Endothelial cell of umbilical vein (primary cell): Measurements from ENCODE around the gene ACTR2. TPM values are rescaled to one million over a fixed set of nuclear protein-coding genes. Genes with fewer than 3 reads are reported as not detected.

Experiments
- BruUV-seq: library from RNA; stranded (reverse); fragments of 400-500 nt; replicated peaks from 2 replicates; lab custom pipeline; 2021; lab: Mats Ljungman, UMichigan
- CTCF ChIA-PET: fragments of 300-600, 350-600 bp; sonication (Branson Sonifier 250); formaldehyde crosslinking; loops from one replicate; lab custom pipeline; 2021; ENCODE audit warnings: antibody characterized with exemption, inconsistent platforms; lab: Charles Lee
- POLR2A ChIA-PET: fragments of 300-600, 350-600 bp; sonication (Branson Sonifier 250); formaldehyde crosslinking; loops from one replicate; lab custom pipeline; 2021; ENCODE audit warnings: antibody characterized with exemption, inconsistent platforms; lab: Charles Lee
- DNase-seq: peaks from one replicate; pipeline ENCODE4 v3.0.0-alpha.2; 2011; ENCODE audit warnings: low read depth, low spot score
- FAIRE-seq: peaks from 2 replicates; lab custom pipeline; 2011; peaks lifted over from hg19 to GRCh38; lab: Jason Lieb, UNC
- H2AFZ ChIP-seq: 2 replicates; pipeline ENCODE4 v1.6.0; 2012; ENCODE audit warnings: low read depth, low read length, control low read depth, inconsistent platforms
- H3K27ac ChIP-seq: 2 replicates; pipeline ENCODE4 v1.5.1; 2011; ENCODE audit warnings: low read depth, mild to moderate bottlenecking, control low read depth, low read length, moderate library complexity; ENCODE audit not compliant: insufficient read depth
- H3K27me3 ChIP-seq, 2 experiments: 2 replicates each; pipeline versions ENCODE4 v1.6.0 to v1.6.1; 2011; ENCODE audit warnings: low read length in 2 of 2, mixed read lengths in 1 of 2; ENCODE audit not compliant: control insufficient read depth in 2 of 2, insufficient read depth in 2 of 2
- H3K36me3 ChIP-seq, 2 experiments: 2 replicates in 1 of 2; 3 replicates in 1 of 2; pipeline ENCODE4 v1.5.1; 2011; ENCODE audit warnings: low read length in 2 of 2, mild to moderate bottlenecking in 1 of 2, moderate library complexity in 1 of 2; ENCODE audit not compliant: control insufficient read depth in 2 of 2, insufficient read depth in 2 of 2; ENCODE audit errors: extremely low read depth in 1 of 2
- H3K4me1 ChIP-seq: 3 replicates; pipeline ENCODE4 v1.5.1; 2011; ENCODE audit warnings: mild to moderate bottlenecking, low read length; ENCODE audit not compliant: control insufficient read depth, insufficient read depth; ENCODE audit errors: extremely low read depth
- H3K4me2 ChIP-seq: 2 replicates; pipeline ENCODE4 v1.6.1; 2011; ENCODE audit warnings: low read length, control low read depth, mixed read lengths; ENCODE audit not compliant: insufficient read depth
- H3K4me3 ChIP-seq, 3 experiments: fragments of 200-600 bp in 1 of 3; sonication (generic), shearing (Covaris generic) in 1 of 3; replicated peaks in 1 of 3; 2 replicates each; pipeline ENCODE4 v1.5.1; 2011 to 2016; ENCODE audit warnings: control low read depth in 3 of 3, low read length in 3 of 3, mild to moderate bottlenecking in 2 of 3, inconsistent platforms in 1 of 3, low read depth in 1 of 3, moderate library complexity in 1 of 3; ENCODE audit not compliant: insufficient read depth in 1 of 3
- H3K79me2 ChIP-seq: 2 replicates; pipeline ENCODE4 v1.6.0; 2012; ENCODE audit warnings: low read length, inconsistent platforms; ENCODE audit not compliant: control insufficient read depth, insufficient read depth
- H3K9ac ChIP-seq: replicated peaks from 2 replicates; pipeline ENCODE3; 2011; ENCODE audit warnings: low read length, control low read depth; ENCODE audit not compliant: insufficient read depth; ENCODE audit errors: extremely low read depth
- H3K9me1 ChIP-seq: replicated peaks from 3 replicates; pipeline ENCODE4 v1.6.0; 2011; ENCODE audit warnings: mild to moderate bottlenecking, low read length; ENCODE audit not compliant: control insufficient read depth, insufficient read depth; ENCODE audit errors: extremely low read depth
- H3K9me3 ChIP-seq: replicated peaks from 2 replicates; pipeline ENCODE4 v1.5.1; 2012; ENCODE audit warnings: low read length, inconsistent platforms; ENCODE audit not compliant: control insufficient read depth, insufficient read depth
- H4K20me1 ChIP-seq: replicated peaks from 2 replicates; pipeline ENCODE3; 2011; ENCODE audit warnings: mild to moderate bottlenecking, low read length; ENCODE audit not compliant: control insufficient read depth, insufficient read depth; ENCODE audit errors: extremely low read depth
- EZH2 ChIP-seq: IDR thresholded peaks from 2 replicates; pipeline ENCODE4 v1.6.1; 2012; ENCODE audit warnings: borderline replicate concordance, low read depth, mild to moderate bottlenecking, moderate library complexity, low read length, inconsistent platforms; ENCODE audit not compliant: severe bottlenecking
- FOS ChIP-seq: IDR thresholded peaks from 2 replicates; pipeline ENCODE4 v1.6.1; 2011; ENCODE audit warnings: mild to moderate bottlenecking, low read length, moderate library complexity, borderline replicate concordance; ENCODE audit not compliant: insufficient read depth
- GATA2 ChIP-seq: IDR thresholded peaks from 2 replicates; pipeline ENCODE4 v1.7.0; 2011; ENCODE audit warnings: low read depth, mild to moderate bottlenecking, moderate library complexity, mixed read lengths, low read length; ENCODE audit not compliant: insufficient read length, insufficient read depth
- JUN ChIP-seq: IDR thresholded peaks from 2 replicates; pipeline ENCODE4 v1.6.1; 2011; ENCODE audit warnings: borderline replicate concordance, low read depth; ENCODE audit not compliant: insufficient read length, insufficient read depth
- MYC ChIP-seq: IDR thresholded peaks from one replicate; pipeline ENCODE4 v1.6.1; 2011; ENCODE audit warnings: mild to moderate bottlenecking, low read depth, low read length
- POLR2A ChIP-seq: IDR thresholded peaks from 2 replicates; pipeline ENCODE4 v1.6.1; 2012; ENCODE audit warnings: low read depth, mild to moderate bottlenecking, control low read depth, low read length
- POLR2AphosphoS5 ChIP-seq: IDR thresholded peaks from 2 replicates; pipeline ENCODE4 v1.6.1; 2012; ENCODE audit warnings: low read depth, mild to moderate bottlenecking, control low read depth, low read length, moderate library complexity; ENCODE audit not compliant: insufficient read depth
- dilution Hi-C: fragments of 300-500 bp; cut with MboI; formaldehyde crosslinking; loops from one replicate; pipeline ENCODE4 v1.15.0; 2019; ENCODE audit warnings: low sequenced_read_pairs; ENCODE audit not compliant: extremely low pct_ligation_motif_present
- intact Hi-C: fragments of 100-400 bp; cut with micrococcal nuclease; formaldehyde crosslinking; loops from one replicate; pipeline ENCODE4 v1.10.0; 2022
- polyA plus RNA-seq, 4 experiments: library from polyadenylated mRNA; depleted of rRNA in 3 of 4; stranded (reverse) in 3 of 4; unstranded in 1 of 4; fragments of >200 nt; gene quantifications; 2 replicates each; pipeline versions ENCODE4 v1.2.1 to v1.2.3, GENCODE V29; 2011 to 2012; ENCODE audit warnings: missing spikeins in 1 of 4
- total RNA-seq: library from RNA; stranded (reverse); gene quantifications from 2 replicates; pipeline ENCODE4 v1.2.3, GENCODE V29; 2021
- TF ChIP-seq, protein P1 (sequence below): IDR thresholded peaks from 2 replicates; pipeline ENCODE4 v1.6.1; 2011; ENCODE audit not compliant: insufficient read depth, insufficient read length
- TF ChIP-seq, protein P2 (sequence below), 2 donors: IDR thresholded peaks; 1 replicate in 1 of 2; 2 replicates in 1 of 2; pipeline ENCODE4 v1.5.1; 2011; ENCODE audit warnings: low read length in 2 of 2, mild to moderate bottlenecking in 2 of 2, moderate library complexity in 2 of 2, control low read depth in 1 of 2, inconsistent platforms in 1 of 2, low read depth in 1 of 2; ENCODE audit not compliant: insufficient read depth in 1 of 2; ENCODE audit errors: extremely low read depth in 1 of 2

Gene ACTR2
- total and polyA plus RNA-seq, 2 donors (not counting 3 experiments of a cell fraction or from before 2014, with no cell fraction given): 48.7 to 287 TPM

DNA sequence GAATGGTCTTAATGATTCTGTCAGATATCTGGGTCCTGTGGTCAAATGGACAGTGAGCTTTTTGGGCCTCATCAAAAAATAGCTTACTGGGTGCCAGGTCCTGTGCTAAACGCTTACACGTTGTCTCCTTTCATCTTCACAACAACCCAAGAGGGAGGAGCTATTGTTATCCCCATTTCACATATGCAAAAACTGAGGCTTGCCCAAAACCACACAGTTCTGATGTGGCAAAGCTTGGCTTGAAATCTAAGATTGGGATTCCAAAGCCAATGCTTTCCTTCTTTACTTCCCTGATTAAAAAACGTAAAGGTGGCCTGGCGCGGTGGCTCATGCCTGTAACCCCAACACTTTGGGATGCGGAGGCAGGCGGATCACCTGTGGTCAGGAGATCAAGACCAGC lies 69.3 kb downstream of the ACTR2 start:
- no TSS peak for BruUV-seq
- H3K9me3 ChIP-seq: no peaks in the 10 kb centered on the region
- H3K4me3 ChIP-seq: no peak overlapping the region
- dilution Hi-C loops (no loop called here), intact Hi-C loops (no loop called here)
- DNase-seq (no peak), FAIRE-seq (no peak)
- CTCF ChIA-PET: no interaction called here
- no peak overlapping the region for H2AFZ ChIP-seq
- H3K4me1 ChIP-seq: peaks cover 2% of the 10 kb centered on the region
- H3K9me1 ChIP-seq: no peaks in the 10 kb centered on the region
- no peaks in the 10 kb centered on the region for H3K36me3 ChIP-seq
- no peaks in the 10 kb centered on the region for H3K79me2 ChIP-seq
- H3K9ac ChIP-seq: no peak overlapping the region
- no peaks in the 10 kb centered on the region for H4K20me1 ChIP-seq
- POLR2A ChIA-PET: no interaction called here
- H3K27me3 ChIP-seq: peaks cover 11 to 48% of the 10 kb centered on the region in 2 experiments
- TF ChIP-seq FOS (no peak), JUN (no peak), POLR2AphosphoS5 (no peak), POLR2A (no peak), MYC (no peak), GATA2 (no peak), EZH2 (no peak)
- TF ChIP-seq, protein P1, sequence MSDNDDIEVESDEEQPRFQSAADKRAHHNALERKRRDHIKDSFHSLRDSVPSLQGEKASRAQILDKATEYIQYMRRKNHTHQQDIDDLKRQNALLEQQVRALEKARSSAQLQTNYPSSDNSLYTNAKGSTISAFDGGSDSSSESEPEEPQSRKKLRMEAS: no peak
- TF ChIP-seq, protein P2, sequence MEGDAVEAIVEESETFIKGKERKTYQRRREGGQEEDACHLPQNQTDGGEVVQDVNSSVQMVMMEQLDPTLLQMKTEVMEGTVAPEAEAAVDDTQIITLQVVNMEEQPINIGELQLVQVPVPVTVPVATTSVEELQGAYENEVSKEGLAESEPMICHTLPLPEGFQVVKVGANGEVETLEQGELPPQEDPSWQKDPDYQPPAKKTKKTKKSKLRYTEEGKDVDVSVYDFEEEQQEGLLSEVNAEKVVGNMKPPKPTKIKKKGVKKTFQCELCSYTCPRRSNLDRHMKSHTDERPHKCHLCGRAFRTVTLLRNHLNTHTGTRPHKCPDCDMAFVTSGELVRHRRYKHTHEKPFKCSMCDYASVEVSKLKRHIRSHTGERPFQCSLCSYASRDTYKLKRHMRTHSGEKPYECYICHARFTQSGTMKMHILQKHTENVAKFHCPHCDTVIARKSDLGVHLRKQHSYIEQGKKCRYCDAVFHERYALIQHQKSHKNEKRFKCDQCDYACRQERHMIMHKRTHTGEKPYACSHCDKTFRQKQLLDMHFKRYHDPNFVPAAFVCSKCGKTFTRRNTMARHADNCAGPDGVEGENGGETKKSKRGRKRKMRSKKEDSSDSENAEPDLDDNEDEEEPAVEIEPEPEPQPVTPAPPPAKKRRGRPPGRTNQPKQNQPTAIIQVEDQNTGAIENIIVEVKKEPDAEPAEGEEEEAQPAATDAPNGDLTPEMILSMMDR (IDR thresholded peaks at IDR 0.05; ENCODE audit: extremely low read depth in 1 of 2, insufficient read depth in 1 of 2, low read depth in 1 of 2, low read length in 2 of 2): no peak
- no peak overlapping the region for H3K27ac ChIP-seq
- H3K4me2 ChIP-seq: no peak overlapping the region
